BJ (cell line): ENCODE results near the gene TRMT2A. TPM values are rescaled to one million over a fixed set of nuclear protein-coding genes. Genes with fewer than 3 reads are reported as not detected.

ENCODE experiments used
- CTCF ChIA-PET: fragments of 350-600 bp; formaldehyde crosslinking; extraction: SDS; loops from one replicate; lab custom pipeline; 2021; ENCODE audit warnings: antibody characterized with exemption, inconsistent platforms; lab: Yijun Ruan, JAX
- POLR2A ChIA-PET: fragments of 300-600 bp; sonication (Branson Sonifier 250); formaldehyde crosslinking; extraction: SDS; loops from one replicate; lab custom pipeline; 2021; ENCODE audit warnings: antibody characterized with exemption; lab: Charles Lee
- DNase-seq: peaks from one replicate; pipeline ENCODE4 v3.0.0-alpha.2; 2011; ENCODE audit warnings: low read depth
- H3K27me3 ChIP-seq: 2 replicates; pipeline ENCODE4 v1.6.0; 2011; ENCODE audit warnings: low read length; ENCODE audit not compliant: control insufficient read depth, insufficient read depth
- H3K36me3 ChIP-seq: 2 replicates; pipeline ENCODE4 v1.5.1; 2011; ENCODE audit warnings: low read length; ENCODE audit not compliant: control insufficient read depth, insufficient read depth
- H3K4me3 ChIP-seq: 2 replicates; pipeline ENCODE4 v1.5.1; 2011; ENCODE audit warnings: low read depth, mild to moderate bottlenecking, control low read depth, low read length
- CTCF ChIP-seq: IDR thresholded peaks from 2 replicates; pipeline ENCODE4 v1.5.1; 2011; ENCODE audit warnings: low read depth, mild to moderate bottlenecking, control low read depth, inconsistent platforms, low read length, moderate library complexity; ENCODE audit not compliant: insufficient read depth
- polyA plus RNA-seq: library from polyadenylated mRNA; depleted of rRNA; stranded (reverse); fragments of >200 nt; gene quantifications from 2 replicates; pipeline ENCODE4 v1.2.3, GENCODE V29; 2011

TRMT2A gene
- polyA plus RNA-seq, 1 experiment = 34.2 TPM

DNA sequence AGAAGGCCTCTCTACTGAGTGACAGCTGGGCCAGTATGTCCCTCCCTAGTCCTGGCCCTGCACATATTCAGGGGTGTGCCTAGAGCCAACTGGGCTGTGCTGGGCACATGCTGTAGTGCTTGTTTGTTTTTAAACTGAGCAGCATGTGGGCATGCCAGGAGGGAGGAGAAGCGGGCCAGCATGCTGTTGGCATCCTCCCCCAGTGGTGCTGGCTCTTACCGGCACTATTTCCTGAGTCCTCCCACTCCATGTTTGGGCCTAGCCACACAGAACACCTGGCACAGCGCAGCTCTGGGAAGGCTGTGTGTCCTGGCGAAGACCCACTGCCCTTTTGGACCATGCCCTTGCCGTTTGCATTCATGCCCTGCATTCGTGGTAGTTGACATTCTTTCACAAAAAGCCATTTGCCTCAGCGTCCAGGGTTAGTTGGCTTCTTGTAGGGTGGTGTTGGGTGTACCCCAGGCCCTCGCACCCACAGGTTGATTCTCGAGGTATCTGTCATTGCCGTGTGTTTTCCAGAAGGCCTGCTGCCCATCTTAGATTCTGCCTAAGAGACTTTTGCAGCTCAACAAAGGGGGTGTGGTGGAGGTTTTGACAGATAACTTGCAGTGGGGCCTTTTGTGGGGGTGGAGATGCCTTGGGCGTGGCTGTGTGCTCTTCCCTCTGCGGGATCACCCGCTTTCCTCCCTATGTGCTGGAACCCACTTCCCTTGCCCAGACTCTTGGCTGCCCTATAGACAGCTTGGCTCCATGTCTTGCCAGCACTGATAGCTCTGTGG, 23.4 kb downstream of the TRMT2A start:
- Histone ChIP-seq H3K27me3 (no peaks in the 10 kb centered on the region), H3K4me3 (no peak overlapping the region), H3K36me3 (peaks cover 45% of the 10 kb centered on the region)
- no peak for TF ChIP-seq CTCF
- no peak for DNase-seq
- ChIA-PET CTCF (no interaction called here), POLR2A (no interaction called here)

- Histone ChIP-seq H3K36me3 (peaks cover 53% of the 10 kb centered on the region), H3K4me3 (no peak overlapping the region), H3K27me3 (no peaks in the 10 kb centered on the region)
- CTCF ChIA-PET = interaction anchor here (0.7 kb wide), 1 partner anchor 27 kb away, joined by 3 read pairs; no protein-coding TSS in a partner anchor
- TF ChIP-seq CTCF = no peak
- POLR2A ChIA-PET = no interaction called here
- no peak for DNase-seq
Observed at GRCh38 chr22:20092477-20092854, 24.6 kb downstream of the TRMT2A start.

- ChIA-PET CTCF (no interaction called here), POLR2A (no interaction called here)
- TF ChIP-seq CTCF = no peak
- DNase-seq = no peak
- H3K27me3 ChIP-seq = no peaks in the 10 kb centered on the region
- H3K4me3 ChIP-seq = no peak overlapping the region
- peaks cover 59% of the 10 kb centered on the region for H3K36me3 ChIP-seq
Observed at GRCh38 chr22:20091690-20092476, 25.1 kb downstream of the TRMT2A start.

DNA sequence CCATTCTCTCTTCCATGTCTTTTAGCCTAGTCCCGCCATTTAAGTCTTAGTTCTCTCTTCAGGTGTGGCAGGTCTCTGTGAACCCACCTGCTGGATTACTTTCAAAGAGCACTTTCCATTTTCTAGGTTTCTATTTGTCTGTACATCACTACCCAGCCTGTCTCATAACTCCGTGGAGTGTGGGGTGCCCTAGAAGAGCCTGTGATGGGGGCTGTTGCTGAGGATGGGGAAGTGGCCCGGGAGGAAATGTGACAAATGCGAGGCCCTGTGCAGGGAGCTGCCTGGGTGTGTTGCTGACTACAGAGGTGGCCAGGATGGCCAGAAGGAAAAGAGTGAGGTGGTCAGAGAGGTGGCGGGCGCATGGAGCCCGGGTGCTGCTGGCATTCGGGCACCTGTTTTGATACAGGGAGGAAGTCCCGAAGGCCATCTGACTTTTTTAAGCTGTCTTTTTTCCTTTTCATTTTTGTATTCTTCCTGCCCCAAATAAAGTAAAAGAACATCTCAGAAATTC, 26.2 kb downstream of the TRMT2A start:
- CTCF ChIA-PET = no interaction called here
- Histone ChIP-seq H3K4me3 (no peak overlapping the region), H3K36me3 (peaks cover 62% of the 10 kb centered on the region), H3K27me3 (no peaks in the 10 kb centered on the region)
- POLR2A ChIA-PET = no interaction called here
- TF ChIP-seq CTCF = no peak
- DNase-seq = no peak

DNA sequence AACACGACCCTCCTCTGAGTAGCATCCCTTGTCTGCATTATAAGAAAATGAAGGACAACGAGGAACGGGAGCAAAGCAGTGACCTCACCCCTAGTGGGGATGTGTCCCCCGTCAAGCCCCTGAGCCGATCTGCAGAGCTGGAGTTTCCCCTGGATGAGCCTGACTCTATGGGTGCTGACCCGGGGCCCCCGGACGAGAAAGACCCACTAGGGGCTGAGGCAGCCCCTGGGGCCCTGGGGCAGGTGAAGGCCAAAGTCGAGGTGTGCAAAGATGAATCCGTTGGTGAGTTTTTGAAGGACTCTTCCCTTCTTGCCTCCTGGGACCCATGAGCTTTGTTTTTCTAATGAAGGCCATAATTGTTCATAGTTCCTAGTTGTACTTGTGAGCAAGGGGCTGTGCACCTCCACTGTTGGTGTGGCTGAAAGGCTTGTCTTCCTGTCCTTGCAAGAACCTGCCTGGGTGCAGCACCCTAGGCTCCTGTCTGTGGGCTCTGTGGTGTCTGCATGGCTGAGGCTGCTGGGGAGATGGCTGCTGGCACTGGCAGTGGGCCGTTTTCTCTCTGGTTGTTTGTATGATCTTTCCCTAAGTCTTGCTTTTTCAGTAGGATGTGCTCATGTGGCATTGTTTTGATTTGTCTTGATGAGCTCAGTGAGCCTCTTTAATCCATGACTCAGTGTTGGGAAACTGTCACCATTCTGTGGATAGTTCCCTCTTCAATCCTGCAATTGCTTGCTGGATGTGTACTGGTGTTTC, 26.9 kb downstream of the TRMT2A start:
- ChIA-PET POLR2A (no interaction called here), CTCF (no interaction called here)
- Histone ChIP-seq H3K36me3 (peaks cover 62% of the 10 kb centered on the region), H3K4me3 (no peak overlapping the region), H3K27me3 (no peaks in the 10 kb centered on the region)
- TF ChIP-seq CTCF = no peak
- no peak for DNase-seq
